Vagina (tissue), 2 donors: ENCODE measurements around the gene ATL1.

Experiments used
- POLR2AphosphoS5 ChIP-seq, 2 donors: sonication (generic); formaldehyde crosslinking; IDR thresholded peaks; one replicate each; pipeline ENCODE4 v1.9.0; 2017; ENCODE audit warnings: antibody characterized with exemption in 2 of 2, mild to moderate bottlenecking in 2 of 2, low read depth in 1 of 2; ENCODE audit not compliant: insufficient read depth in 1 of 2
- TF ChIP-seq, protein P1 (sequence below), 3 experiments: fragments of 450-650 bp in 2 of 3; fragments of 200-600 bp in 1 of 3; sonication (generic) in 1 of 3; IDR thresholded peaks; one replicate each; pipeline ENCODE4 v1.5.1; 2017 to 2019; ENCODE audit warnings: antibody characterized with exemption in 3 of 3, mild to moderate bottlenecking in 2 of 3, moderate library complexity in 2 of 3

DNA sequence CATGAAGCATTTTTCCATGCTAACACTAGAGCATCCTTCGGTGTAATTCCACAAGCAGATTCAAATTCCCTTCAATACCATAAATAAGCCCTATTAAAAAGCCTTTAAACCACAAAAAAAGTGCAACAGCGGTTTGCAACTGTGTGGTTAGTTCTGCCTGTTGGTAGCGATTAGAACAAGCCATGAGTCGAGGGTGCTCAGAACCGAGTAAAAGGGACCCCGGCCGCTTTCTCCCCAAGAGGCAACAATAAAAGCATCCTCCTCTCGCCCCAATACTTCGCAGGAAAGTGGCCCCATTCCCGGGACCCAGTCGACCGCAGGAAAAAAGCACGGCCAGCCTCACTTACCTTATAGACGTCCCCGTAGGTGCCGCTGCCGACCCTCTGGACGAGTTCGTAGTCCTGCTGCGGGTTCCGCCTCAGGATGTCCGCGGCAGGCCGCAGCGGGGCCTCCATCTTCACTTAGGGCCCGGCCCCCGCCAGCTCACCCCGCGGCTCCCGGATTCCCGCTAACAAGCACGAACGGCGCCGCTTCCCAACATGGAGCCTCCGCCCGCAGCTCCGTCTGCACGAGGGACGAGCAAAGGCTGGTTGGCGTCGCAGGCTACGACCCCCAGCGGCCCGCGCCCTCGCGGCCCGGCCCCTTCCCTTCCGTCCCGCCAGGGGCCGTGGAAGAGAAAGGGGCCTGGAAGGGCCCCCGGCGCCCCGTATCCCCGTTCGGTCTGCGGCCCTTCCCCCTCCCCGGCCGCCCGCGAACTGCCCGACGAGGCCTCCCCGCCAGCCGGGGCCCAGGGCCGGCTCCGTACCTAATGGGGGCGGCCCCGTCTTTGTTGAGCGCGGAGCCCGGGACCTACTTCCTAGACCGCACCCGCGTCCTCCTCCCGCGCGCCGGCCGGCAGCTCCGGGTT is 28.1 kb upstream of the ATL1 start:
- TF ChIP-seq, protein P1, sequence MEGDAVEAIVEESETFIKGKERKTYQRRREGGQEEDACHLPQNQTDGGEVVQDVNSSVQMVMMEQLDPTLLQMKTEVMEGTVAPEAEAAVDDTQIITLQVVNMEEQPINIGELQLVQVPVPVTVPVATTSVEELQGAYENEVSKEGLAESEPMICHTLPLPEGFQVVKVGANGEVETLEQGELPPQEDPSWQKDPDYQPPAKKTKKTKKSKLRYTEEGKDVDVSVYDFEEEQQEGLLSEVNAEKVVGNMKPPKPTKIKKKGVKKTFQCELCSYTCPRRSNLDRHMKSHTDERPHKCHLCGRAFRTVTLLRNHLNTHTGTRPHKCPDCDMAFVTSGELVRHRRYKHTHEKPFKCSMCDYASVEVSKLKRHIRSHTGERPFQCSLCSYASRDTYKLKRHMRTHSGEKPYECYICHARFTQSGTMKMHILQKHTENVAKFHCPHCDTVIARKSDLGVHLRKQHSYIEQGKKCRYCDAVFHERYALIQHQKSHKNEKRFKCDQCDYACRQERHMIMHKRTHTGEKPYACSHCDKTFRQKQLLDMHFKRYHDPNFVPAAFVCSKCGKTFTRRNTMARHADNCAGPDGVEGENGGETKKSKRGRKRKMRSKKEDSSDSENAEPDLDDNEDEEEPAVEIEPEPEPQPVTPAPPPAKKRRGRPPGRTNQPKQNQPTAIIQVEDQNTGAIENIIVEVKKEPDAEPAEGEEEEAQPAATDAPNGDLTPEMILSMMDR (IDR thresholded peaks at IDR 0.05), result no peak
- TF ChIP-seq POLR2AphosphoS5 (IDR thresholded peaks at IDR 0.05; ENCODE audit: insufficient read depth in 1 of 2, low read depth in 1 of 2), result no peak
